Medulla oblongata (tissue), 1 donor: ENCODE measurements around the gene TRIM62.

Source experiments
- DNase-seq: peaks from one replicate; pipeline ENCODE4 v3.0.0-alpha.2; 2015; ENCODE audit errors: extremely low spot score

Gene TRIM62

GRCh38 chr1:33161061-33161681 lies 20.7 kb downstream of the TRIM62 start:
- peak; percentile 89 for DNase-seq

- no peak for DNase-seq
Measured at GRCh38 chr1:33159577-33159976, 22.3 kb downstream of the TRIM62 start.

- no peak for DNase-seq
Measured at GRCh38 chr1:33158366-33158765, 23.5 kb downstream of the TRIM62 start.

GRCh38 chr1:33157131-33157530 lies 24.7 kb downstream of the TRIM62 start:
- no peak for DNase-seq

GRCh38 chr1:33155877-33156538 lies 25.8 kb downstream of the TRIM62 start:
- no peak for DNase-seq

- no peak for DNase-seq
Measured at GRCh38 chr1:33153650-33154049, 28.2 kb downstream of the TRIM62 start.

GRCh38 chr1:33152685-33153432 lies 29.0 kb downstream of the TRIM62 start:
- peak; percentile 81 for DNase-seq

- no peak for DNase-seq
Measured at GRCh38 chr1:33151116-33151515, 30.7 kb downstream of the TRIM62 start.

- no peak for DNase-seq
Measured at GRCh38 chr1:33150522-33150921, 31.3 kb downstream of the TRIM62 start.

- DNase-seq, result no peak
Measured at GRCh38 chr1:33149453-33150190, 32.2 kb downstream of the TRIM62 start.

- no peak for DNase-seq
Measured at GRCh38 chr1:33148615-33149014, 33.2 kb downstream of the TRIM62 start.

GRCh38 chr1:33147997-33148314 lies 33.9 kb downstream of the TRIM62 start:
- DNase-seq, result no peak

- no peak for DNase-seq
Measured at GRCh38 chr1:33147275-33147996, 34.4 kb downstream of the TRIM62 start.

- DNase-seq, result no peak
Measured at GRCh38 chr1:33146003-33146402, 35.8 kb downstream of the TRIM62 start.

GRCh38 chr1:33143698-33144097 lies 38.1 kb downstream of the TRIM62 start:
- no peak for DNase-seq

GRCh38 chr1:33143176-33143575 lies 38.7 kb downstream of the TRIM62 start:
- no peak for DNase-seq

- DNase-seq, result no peak
Measured at GRCh38 chr1:33142483-33143064, 39.3 kb downstream of the TRIM62 start.

GRCh38 chr1:33141781-33142180 lies 40.1 kb downstream of the TRIM62 start:
- DNase-seq, result no peak

- no peak for DNase-seq
Measured at GRCh38 chr1:33141216-33141615, 40.6 kb downstream of the TRIM62 start.

- DNase-seq, result peak; percentile 33
Measured at GRCh38 chr1:33140153-33141149, 41.4 kb downstream of the TRIM62 start.
